HFFc6 (cell line): ENCODE measurements around the gene SLC12A4. TPM values are rescaled to one million over a fixed set of nuclear protein-coding genes. Genes with fewer than 3 reads are reported as not detected.
"Not testable (repeated sequence)": the region's sequence is repeated elsewhere in the genome, so short reads cannot be mapped to it uniquely, and the experiment has no call there.

Source experiments
- DNase-seq: peaks from one replicate; pipeline ENCODE4 v3.0.0-alpha.2; 2018
- H3K27ac Mint-ChIP-seq: 2 replicates; pipeline ENCODE4 v1.8.0; 2020; ENCODE audit warnings: mild to moderate bottlenecking, mixed read lengths
- H3K27me3 Mint-ChIP-seq: 2 replicates; pipeline ENCODE4 v1.8.0; 2021; ENCODE audit warnings: mild to moderate bottlenecking, moderate library complexity, mixed read lengths; ENCODE audit not compliant: insufficient read depth
- H3K36me3 Mint-ChIP-seq: 2 replicates; pipeline ENCODE4 v1.8.0; 2021; ENCODE audit warnings: low read depth, mixed read lengths
- H3K4me1 Mint-ChIP-seq: 2 replicates; pipeline ENCODE4 v1.8.0; 2020; ENCODE audit warnings: low read depth, mixed read lengths
- H3K4me3 Mint-ChIP-seq: 2 replicates; pipeline ENCODE4 v1.8.0; 2020; ENCODE audit warnings: mild to moderate bottlenecking, moderate library complexity, mixed read lengths
- H3K9me3 Mint-ChIP-seq: 2 replicates; pipeline ENCODE4 v1.8.0; 2020; ENCODE audit warnings: mild to moderate bottlenecking, mixed read lengths
- total RNA-seq, 6 experiments: library from RNA; stranded (reverse); fragmentation: NEBNext Ultra II Directional; extraction: Animal tissue kit (Norgen Biotek cat#: 25700); gene quantifications; 2 replicates in 1 of 6; 3 replicates in 5 of 6; pipeline ENCODE4 v1.2.3, GENCODE V29; 2021
- TF ChIP-seq, protein P1 (sequence below): fragments of 200-600 bp; sonication (generic); IDR thresholded peaks from 2 replicates; pipeline ENCODE4 v1.5.0; 2021; ENCODE audit warnings: antibody characterized with exemption, mild to moderate bottlenecking

SLC12A4 gene
- total RNA-seq, 6 experiments from 2014 or later, result 89.8 to 113 (median 98.9) TPM

DNA sequence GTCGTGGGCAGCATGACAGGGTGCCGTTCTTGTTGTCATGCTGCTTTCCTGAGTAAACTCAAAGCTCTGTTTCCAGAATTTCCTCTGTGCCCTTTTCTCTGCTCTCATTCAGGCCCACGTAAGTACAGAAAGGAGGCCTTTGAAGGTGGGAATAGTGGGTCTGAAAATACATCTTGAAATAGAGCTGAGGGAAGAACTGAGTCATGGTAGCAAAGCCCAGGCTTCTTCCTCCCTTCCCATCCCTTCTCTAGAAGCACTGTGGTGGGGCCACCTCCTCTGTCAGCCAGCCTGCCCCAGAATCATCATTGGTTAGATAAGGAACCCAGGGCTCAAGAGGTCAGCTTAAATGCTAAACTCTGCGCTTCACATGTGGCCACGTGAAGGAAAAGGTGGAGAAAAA is 46.2 kb downstream of the SLC12A4 start:
- Mint-ChIP-seq H3K36me3 (no peaks in the 10 kb centered on the region), H3K27ac (no peak overlapping the region), H3K9me3 (no peaks in the 10 kb centered on the region), H3K27me3 (peaks cover 3% of the 10 kb centered on the region), H3K4me3 (no peak overlapping the region), H3K4me1 (peaks cover 35% of the 10 kb centered on the region)
- TF ChIP-seq, protein P1, sequence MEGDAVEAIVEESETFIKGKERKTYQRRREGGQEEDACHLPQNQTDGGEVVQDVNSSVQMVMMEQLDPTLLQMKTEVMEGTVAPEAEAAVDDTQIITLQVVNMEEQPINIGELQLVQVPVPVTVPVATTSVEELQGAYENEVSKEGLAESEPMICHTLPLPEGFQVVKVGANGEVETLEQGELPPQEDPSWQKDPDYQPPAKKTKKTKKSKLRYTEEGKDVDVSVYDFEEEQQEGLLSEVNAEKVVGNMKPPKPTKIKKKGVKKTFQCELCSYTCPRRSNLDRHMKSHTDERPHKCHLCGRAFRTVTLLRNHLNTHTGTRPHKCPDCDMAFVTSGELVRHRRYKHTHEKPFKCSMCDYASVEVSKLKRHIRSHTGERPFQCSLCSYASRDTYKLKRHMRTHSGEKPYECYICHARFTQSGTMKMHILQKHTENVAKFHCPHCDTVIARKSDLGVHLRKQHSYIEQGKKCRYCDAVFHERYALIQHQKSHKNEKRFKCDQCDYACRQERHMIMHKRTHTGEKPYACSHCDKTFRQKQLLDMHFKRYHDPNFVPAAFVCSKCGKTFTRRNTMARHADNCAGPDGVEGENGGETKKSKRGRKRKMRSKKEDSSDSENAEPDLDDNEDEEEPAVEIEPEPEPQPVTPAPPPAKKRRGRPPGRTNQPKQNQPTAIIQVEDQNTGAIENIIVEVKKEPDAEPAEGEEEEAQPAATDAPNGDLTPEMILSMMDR, result no peak
- DNase-seq, result no peak

DNA sequence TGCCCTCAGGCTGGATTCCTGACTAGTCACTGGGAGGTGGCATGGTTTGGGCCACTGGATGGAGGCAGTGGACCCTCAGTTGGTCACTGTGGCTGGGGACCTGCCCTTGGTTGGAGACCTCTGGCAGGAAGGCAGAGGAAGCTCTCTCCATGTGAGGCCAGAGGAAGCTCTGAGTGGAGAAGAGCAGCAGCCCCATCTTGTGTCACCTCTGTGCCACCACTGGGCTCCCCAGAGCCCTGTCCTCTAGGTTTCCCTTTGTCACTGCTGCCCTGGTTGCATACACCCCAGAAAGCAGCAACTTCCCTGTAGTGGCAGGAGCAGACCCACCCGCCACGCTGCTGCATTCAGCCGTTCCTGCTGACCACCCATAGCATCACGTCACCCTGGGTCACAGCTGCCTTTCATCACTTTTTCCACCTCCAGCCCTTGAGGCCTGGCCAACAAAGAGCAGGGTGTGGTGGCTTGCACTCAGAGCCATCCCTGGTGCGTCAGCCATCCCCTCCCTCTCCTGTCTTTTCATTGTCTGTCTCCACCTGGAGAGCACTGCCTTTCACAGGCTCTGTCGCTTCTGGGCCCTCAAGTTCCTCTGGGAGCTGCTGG is 48.7 kb downstream of the SLC12A4 start:
- no peaks in the 10 kb centered on the region for H3K9me3 Mint-ChIP-seq
- H3K4me3 Mint-ChIP-seq, result no peak overlapping the region
- H3K36me3 Mint-ChIP-seq, result peaks cover 3% of the 10 kb centered on the region; the same call in 1 of the 2 replicates
- TF ChIP-seq, protein P1, result peak; percentile 36; the same call in 1 of the 2 replicates
- no peak overlapping the region for H3K27ac Mint-ChIP-seq
- no peak for DNase-seq
- H3K4me1 Mint-ChIP-seq, result peaks cover 60% of the 10 kb centered on the region
- peaks cover 5% of the 10 kb centered on the region for H3K27me3 Mint-ChIP-seq

DNA sequence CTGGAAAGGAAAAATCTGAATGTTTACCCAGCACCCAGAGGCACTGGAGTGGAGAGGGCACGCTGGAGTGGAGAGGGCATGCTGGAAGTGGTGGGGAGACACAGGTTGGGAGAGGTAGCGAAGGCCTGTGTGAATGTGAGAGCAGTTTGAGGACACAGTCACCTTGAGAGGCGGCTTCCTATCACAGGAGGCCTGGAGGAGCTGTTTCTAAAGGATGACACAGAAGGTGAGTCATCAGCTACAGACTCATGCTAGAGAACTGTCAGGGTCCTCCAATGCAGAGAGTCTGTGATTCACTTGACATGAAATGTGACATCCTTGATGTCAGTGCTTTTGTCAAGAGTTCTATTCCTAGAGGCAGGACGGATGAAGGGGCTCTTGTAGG is 50.6 kb downstream of the SLC12A4 start:
- no peaks in the 10 kb centered on the region for H3K9me3 Mint-ChIP-seq
- TF ChIP-seq, protein P1, result no peak
- H3K4me3 Mint-ChIP-seq, result 0 out of 2 replicates have a peak overlapping the region, but pooled peaks have one; percentile 5
- peak; percentile 91 for DNase-seq
- peak overlapping the region; percentile 81 for H3K27ac Mint-ChIP-seq
- H3K4me1 Mint-ChIP-seq, result peaks cover 62% of the 10 kb centered on the region
- H3K36me3 Mint-ChIP-seq, result peaks cover 5% of the 10 kb centered on the region; the same call in 1 of the 2 replicates
- H3K27me3 Mint-ChIP-seq, result peaks cover 5% of the 10 kb centered on the region

DNA sequence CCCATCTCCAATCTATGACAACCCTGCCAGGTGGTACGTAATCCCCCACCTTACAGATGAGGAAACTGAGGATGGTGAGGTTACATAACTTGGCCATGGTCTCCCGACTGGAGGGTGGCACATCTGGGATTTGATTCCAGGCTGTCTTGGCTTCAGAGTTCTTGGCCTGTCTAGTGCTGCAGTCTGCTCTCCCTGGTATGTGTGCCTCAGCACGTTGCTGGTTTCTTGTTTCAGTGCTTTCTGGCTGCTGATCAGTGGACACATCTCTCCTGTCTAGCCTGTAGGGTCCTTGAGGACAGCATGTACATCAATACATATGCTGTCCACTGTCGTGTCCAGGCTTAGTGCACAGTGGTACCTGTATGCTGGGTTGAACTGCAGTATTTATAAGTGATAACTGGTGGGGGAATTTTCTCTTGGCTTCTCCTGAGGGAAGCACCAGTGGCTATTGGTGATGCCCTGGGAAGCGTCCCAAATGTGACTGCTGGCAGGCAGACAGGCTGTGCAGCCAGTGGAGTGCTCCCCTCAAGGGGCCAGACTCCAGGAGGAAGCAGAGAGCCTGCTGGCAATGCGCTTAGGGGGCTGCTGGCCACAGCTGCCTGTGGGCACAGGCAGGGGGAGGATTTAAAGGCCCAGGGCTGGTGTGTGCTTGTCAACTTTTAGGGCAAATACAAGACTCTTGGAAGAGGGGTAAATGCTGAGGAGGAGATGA is 51.1 kb downstream of the SLC12A4 start:
- H3K27me3 Mint-ChIP-seq, result peaks cover 5% of the 10 kb centered on the region
- TF ChIP-seq, protein P1, result no peak
- H3K4me1 Mint-ChIP-seq, result peaks cover 60% of the 10 kb centered on the region
- H3K9me3 Mint-ChIP-seq, result no peaks in the 10 kb centered on the region
- peaks cover 5% of the 10 kb centered on the region; the same call in 1 of the 2 replicates for H3K36me3 Mint-ChIP-seq
- DNase-seq, result no peak
- peak overlapping the region; percentile 5; the same call in 1 of the 2 replicates for H3K4me3 Mint-ChIP-seq
- H3K27ac Mint-ChIP-seq, result peak overlapping the region; percentile 81

DNA sequence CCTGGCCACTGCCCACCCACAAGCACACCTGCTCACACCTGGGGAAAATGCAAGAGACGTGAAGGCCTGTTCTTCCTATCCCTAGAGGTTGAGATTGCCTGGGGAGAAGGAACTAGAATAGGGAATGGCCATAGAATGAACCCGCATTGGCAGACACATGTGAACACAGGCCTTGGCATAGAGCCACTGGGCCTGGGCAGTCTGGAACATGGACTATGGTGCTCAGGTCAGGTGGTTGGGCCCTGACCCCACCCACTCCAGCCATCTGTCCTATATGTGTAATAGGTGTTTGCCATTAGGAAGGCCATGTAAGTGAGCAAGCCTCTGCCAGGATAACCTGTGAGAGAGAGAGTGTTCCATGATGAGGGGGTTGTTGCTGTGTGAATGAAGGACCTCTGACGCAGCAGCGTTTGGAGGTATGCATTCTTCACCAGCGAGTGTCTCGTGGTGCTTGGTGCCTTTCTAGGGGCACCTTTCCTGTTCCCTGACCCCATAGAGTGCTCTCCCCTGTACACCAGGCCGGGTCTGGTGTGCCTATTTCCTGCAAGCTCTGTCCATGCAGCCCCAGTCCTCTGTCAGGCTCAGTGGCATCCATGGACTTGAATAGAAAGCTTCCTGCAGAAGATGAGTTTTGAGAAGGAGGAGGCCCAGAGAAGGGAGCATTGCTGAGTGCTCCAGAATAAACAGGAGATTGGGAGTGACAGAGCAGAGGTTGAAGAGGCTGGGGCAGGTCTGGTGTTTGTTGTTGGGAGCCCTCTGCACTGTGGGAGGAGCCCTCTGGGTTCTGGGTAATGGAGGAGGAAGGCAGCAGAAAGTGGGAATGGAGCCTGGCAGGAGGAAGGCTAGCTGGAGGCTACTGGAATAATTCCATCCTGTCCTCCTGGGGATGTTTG is 52.4 kb downstream of the SLC12A4 start:
- TF ChIP-seq, protein P1, result no peak
- no peak for DNase-seq
- Mint-ChIP-seq H3K4me1 (peaks cover 55% of the 10 kb centered on the region), H3K27ac (peak overlapping the region; percentile 81), H3K36me3 (peaks cover 5% of the 10 kb centered on the region; the same call in 1 of the 2 replicates), H3K4me3 (peak overlapping the region; percentile 9; the same call in 1 of the 2 replicates), H3K27me3 (peaks cover 3% of the 10 kb centered on the region), H3K9me3 (no peaks in the 10 kb centered on the region)

DNA sequence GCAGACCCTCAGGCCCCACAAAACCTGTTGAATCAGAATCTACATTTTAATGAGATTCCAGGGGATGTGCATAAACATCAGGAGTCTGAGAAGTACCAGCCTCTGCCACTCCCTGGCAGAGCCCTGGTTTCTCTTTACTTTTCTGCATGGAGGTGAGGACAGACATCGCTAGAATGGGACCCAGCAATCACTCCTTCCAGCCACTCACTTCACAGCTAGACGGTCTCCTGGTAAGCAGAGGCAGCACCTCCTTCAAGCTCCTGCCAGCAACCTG is 53.0 kb downstream of the SLC12A4 start:
- H3K27ac Mint-ChIP-seq, DNase-seq: not testable (repeated sequence)

More for the DNA sequence above, 53.0 kb downstream of the SLC12A4 start:
- peaks cover 55% of the 10 kb centered on the region for H3K4me1 Mint-ChIP-seq
- not testable (repeated sequence) for H3K4me3 Mint-ChIP-seq, H3K9me3 Mint-ChIP-seq, H3K36me3 Mint-ChIP-seq, H3K27me3 Mint-ChIP-seq
